Testis (tissue), 3 donors: ENCODE results near the gene MYH13. TPM values are rescaled to one million over a fixed set of nuclear protein-coding genes. Genes with fewer than 3 reads are reported as not detected.

Experiments used
- DNase-seq: peaks from one replicate; pipeline ENCODE4 v3.0.0-alpha.2; 2019
- H3K27ac ChIP-seq, 2 donors: fragments of 200-600 bp; sonication (generic); one replicate each; pipeline ENCODE4 v1.5.1; 2019
- H3K27me3 ChIP-seq: fragments of 200-600 bp; sonication (generic); one replicate; pipeline ENCODE4 v1.5.1; 2019
- H3K36me3 ChIP-seq: fragments of 200-600 bp; sonication (generic); one replicate; pipeline ENCODE4 v1.5.1; 2017; ENCODE audit warnings: low read depth; ENCODE audit errors: missing control alignments
- H3K4me1 ChIP-seq: fragments of 200-600 bp; sonication (generic); one replicate; pipeline ENCODE4 v1.5.1; 2019
- H3K4me3 ChIP-seq, 2 donors: fragments of 200-600 bp; sonication (generic); one replicate each; pipeline ENCODE4 v1.5.1; 2017 to 2019
- H3K9me3 ChIP-seq: fragments of 200-600 bp; sonication (generic); one replicate; pipeline ENCODE4 v1.5.1; 2017
- POLR2A ChIP-seq: fragments of 450-650 bp; IDR thresholded peaks from one replicate; pipeline ENCODE4 v1.6.1; 2017; ENCODE audit warnings: antibody characterized with exemption, mild to moderate bottlenecking, moderate library complexity
- WGBS, 2 donors: methylation state at CpG; one replicate each; pipeline ENCODE4 v1.1.5; 2018; 5-methylcytosine and 5-hydroxymethylcytosine counted together
- intact Hi-C: fragments of 100-400 bp; cut with DNase I; formaldehyde crosslinking; loops from one replicate; pipeline ENCODE4 v1.15.1; 2023; ENCODE audit warnings: low total_unique reads
- polyA plus RNA-seq: library from polyadenylated mRNA; stranded (reverse); fragments of 350-450 nt; fragmentation: Illumina TruSeq; extraction: RNeasy Lipid Tissue Mini Kit (QIAGEN cat#74804); gene quantifications from one replicate; pipeline ENCODE4 v1.2.3, GENCODE V29; 2014; ENCODE audit warnings: low read depth, low replicate concordance; ENCODE audit not compliant: insufficient read depth
- total RNA-seq, 2 donors: library from RNA; depleted of rRNA; stranded (reverse); fragments of >200 nt; gene quantifications; one replicate each; pipeline ENCODE4 v1.2.3, GENCODE V29; 2016
- TF ChIP-seq, protein P1 (sequence below), 3 experiments: fragments of 450-650 bp in 2 of 3; fragments of 200-600 bp in 1 of 3; sonication (generic) in 1 of 3; IDR thresholded peaks; one replicate each; pipeline ENCODE4 v1.5.1; 2016 to 2019; ENCODE audit warnings: antibody characterized with exemption in 3 of 3, mild to moderate bottlenecking in 2 of 3, moderate library complexity in 1 of 3

MYH13 gene
- total and polyA plus RNA-seq, 3 donors from 2014 or later: 0.28 to 0.47 (median 0.37) TPM

DNA sequence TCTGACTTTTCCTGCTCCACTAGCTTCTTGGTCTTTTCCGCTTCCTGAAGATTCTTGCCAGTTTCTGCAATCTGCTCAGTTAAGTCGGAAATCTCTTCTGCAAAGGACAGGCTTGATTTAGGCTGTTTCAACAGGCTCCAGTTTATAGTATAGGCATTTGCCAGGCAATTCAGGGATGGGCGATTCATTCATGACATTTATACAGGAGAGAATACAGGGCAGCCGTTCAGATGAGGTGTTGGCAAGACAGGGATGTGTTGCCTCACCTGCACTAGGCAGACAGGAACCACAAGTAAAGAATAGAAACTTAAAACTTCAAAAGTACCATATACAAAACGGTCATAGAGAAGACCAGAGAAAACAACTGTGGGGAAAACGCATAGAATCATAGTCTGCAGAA is 61.7 kb downstream of the MYH13 start:
- no peaks in the 10 kb centered on the region for H3K27me3 ChIP-seq
- no peaks in the 10 kb centered on the region for H3K9me3 ChIP-seq
- no peak overlapping the region for H3K4me3 ChIP-seq
- no peaks in the 10 kb centered on the region for H3K4me1 ChIP-seq
- H3K27ac ChIP-seq: no peak overlapping the region
- TF ChIP-seq POLR2A: no peak
- TF ChIP-seq, protein P1, sequence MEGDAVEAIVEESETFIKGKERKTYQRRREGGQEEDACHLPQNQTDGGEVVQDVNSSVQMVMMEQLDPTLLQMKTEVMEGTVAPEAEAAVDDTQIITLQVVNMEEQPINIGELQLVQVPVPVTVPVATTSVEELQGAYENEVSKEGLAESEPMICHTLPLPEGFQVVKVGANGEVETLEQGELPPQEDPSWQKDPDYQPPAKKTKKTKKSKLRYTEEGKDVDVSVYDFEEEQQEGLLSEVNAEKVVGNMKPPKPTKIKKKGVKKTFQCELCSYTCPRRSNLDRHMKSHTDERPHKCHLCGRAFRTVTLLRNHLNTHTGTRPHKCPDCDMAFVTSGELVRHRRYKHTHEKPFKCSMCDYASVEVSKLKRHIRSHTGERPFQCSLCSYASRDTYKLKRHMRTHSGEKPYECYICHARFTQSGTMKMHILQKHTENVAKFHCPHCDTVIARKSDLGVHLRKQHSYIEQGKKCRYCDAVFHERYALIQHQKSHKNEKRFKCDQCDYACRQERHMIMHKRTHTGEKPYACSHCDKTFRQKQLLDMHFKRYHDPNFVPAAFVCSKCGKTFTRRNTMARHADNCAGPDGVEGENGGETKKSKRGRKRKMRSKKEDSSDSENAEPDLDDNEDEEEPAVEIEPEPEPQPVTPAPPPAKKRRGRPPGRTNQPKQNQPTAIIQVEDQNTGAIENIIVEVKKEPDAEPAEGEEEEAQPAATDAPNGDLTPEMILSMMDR (IDR thresholded peaks at IDR 0.05): no peak
- intact Hi-C loops: no loop called here
- no peaks in the 10 kb centered on the region for H3K36me3 ChIP-seq
- no peak for DNase-seq
- WGBS, 2 donors: 61 to 82% methylated on average over 6 of the region's 6 CpGs

DNA sequence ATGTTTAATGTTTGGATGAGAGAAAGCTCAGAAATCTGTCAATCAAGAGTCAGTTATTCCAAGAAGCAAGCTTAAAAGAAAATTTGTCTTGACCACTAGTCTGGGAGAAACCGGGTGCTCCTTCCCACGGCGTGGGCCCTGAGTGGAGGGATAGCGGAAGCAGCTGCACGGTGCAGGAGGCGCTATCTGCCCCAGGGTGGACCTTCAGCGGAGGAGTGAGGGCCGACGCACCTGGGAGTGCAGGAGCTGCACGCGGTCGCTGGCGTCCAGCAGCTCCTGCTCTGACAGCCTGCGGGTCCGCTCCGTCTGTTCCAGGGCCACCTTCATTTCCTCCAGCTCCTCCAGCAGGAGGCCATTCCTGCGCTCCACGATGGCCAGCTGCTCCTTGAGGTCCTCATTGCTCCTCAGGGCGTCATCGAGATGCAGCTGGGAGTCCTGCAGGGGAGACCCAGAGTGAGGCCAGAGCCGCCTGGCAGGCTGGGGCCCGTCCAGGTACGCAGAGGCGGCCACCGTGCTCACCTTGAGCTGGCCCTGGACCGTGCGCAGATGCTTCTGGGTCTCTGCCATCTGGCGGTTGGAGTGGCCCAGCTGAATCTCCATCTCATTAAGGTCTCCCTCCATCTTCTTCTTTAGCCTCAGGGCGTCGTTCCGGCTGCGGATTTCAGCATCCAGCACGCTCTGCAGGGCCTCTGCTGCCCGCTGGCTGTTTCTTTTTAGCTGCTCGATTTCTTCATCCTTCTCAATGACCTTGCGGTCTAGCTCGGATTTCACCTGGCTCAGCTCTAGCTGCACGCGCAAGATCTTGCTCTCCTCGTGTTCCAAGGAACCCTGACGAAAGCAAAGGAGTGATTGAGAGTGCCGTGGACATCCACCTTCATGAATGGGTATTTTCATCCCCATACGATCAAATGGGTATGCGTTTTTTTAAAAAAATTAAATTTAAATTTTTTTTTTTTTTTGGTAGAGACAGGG is 63.5 kb downstream of the MYH13 start:
- WGBS, 2 donors: 72 to 76% methylated on average over 36 to 44 of the region's 44 CpGs

DNA sequence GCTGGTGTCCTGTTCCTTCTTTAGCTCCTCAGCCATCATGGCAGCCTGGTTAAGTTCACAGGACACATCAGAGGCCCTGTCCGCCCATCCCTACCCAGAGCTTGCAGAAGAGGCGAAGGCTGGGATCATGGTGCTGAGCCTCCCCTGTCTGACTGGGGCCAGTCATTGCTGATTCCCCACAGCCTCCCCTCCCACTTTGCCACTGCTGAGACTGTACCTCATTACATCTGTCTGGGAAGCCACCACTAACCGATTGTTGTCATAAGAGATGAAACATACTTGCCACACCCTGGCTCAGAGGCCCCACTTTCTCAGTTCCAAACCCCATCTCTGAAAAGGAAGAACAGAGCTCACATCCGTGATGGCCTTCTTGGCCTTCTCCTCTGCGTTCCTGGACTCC is 66.2 kb downstream of the MYH13 start:
- DNase-seq: no peak
- Histone ChIP-seq H3K36me3 (no peaks in the 10 kb centered on the region), H3K27me3 (no peaks in the 10 kb centered on the region), H3K9me3 (no peaks in the 10 kb centered on the region), H3K27ac (no peak overlapping the region), H3K4me3 (no peak overlapping the region), H3K4me1 (no peaks in the 10 kb centered on the region)
- WGBS, 2 donors: 85 to 92% methylated on average over 5 of the region's 5 CpGs
- TF ChIP-seq POLR2A: no peak
- TF ChIP-seq, protein P1 (IDR thresholded peaks at IDR 0.05): no peak
- intact Hi-C loops: no loop called here

More for the DNA sequence above, 63.5 kb downstream of the MYH13 start:
- TF ChIP-seq, protein P1 (IDR thresholded peaks at IDR 0.05): no peak
- TF ChIP-seq POLR2A: no peak
- H3K27ac ChIP-seq: no peak overlapping the region
- DNase-seq: no peak
- no peaks in the 10 kb centered on the region for H3K27me3 ChIP-seq
- H3K4me3 ChIP-seq: no peak overlapping the region
- H3K36me3 ChIP-seq: no peaks in the 10 kb centered on the region
- no peaks in the 10 kb centered on the region for H3K4me1 ChIP-seq
- H3K9me3 ChIP-seq: no peaks in the 10 kb centered on the region
- intact Hi-C loops: no loop called here

DNA sequence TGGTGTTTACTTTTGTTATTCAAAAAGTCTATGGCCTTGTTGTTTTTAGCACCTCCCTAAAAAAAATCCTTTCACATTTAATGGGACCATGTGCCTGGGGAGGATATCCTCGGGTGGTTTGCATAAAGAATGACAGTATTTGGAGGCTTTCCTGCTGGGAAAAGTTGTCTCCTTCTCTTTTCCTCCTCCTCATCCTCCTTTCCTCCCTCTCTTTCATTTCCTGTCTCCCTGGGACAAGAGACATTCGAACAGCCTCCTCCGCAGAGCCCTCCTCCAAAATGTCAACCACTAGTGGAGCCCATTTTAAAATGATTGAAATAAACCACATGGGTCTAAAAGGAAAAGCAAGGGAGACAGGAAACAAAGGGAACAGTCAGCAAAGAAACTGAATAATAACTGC is 67.4 kb downstream of the MYH13 start:
- no peaks in the 10 kb centered on the region for H3K9me3 ChIP-seq
- no peak for DNase-seq
- H3K27me3 ChIP-seq: no peaks in the 10 kb centered on the region
- H3K4me1 ChIP-seq: no peaks in the 10 kb centered on the region
- no peak for TF ChIP-seq POLR2A
- TF ChIP-seq, protein P1 (IDR thresholded peaks at IDR 0.05): no peak
- H3K4me3 ChIP-seq: no peak overlapping the region
- H3K36me3 ChIP-seq: no peaks in the 10 kb centered on the region
- no peak overlapping the region for H3K27ac ChIP-seq
- intact Hi-C loops: no loop called here
- WGBS, 2 donors: 45 to 63% methylated on average over 3 of the region's 3 CpGs
